ENCODE measurements around the gene RAB7B. TPM values are rescaled to one million over a fixed set of nuclear protein-coding genes. Genes with fewer than 3 reads are reported as not detected.

RAB7B gene
- total RNA-seq, 1 donor from 2014 or later = not detected

DNA sequence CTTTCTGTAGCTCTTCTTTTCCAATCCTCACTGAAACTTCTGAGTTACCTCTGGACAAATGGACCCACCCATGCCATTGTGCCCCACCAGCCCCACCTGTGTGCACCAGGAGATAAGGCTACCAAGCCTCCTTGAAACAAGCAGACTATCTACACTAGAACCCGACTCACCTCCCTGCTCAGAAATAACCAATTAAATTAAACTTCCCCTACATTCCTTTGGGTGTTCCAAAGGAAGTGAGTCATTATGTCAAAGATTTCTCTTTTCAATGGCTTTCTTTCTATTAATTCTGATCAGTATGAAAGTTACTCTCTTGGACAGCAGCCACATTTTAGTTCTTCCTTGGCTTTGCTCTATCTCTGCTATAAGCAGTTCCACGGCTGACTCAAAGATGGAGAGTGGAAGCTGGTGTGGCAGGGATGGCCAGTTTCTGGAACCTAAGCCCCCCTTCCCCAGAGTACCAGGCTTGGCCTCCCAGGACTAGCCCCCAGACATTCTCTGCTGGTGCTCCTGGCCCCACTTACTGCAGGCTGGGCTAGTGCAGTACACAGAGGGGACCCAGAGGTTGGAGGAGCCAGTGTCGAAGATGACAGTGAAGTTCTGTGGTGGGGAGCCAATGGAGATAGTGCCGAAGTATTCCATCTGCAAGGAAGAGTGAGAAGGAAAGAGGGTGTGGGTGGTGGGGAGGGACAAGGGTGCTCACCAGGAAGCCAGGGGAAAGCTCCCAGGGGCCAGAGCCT, 18.6 kb upstream of the RAB7B start:
- peaks cover 37% of the 10 kb centered on the region for H3K4me1 Mint-ChIP-seq (ENCODE audit: low read depth)
- TF ChIP-seq, protein P1, sequence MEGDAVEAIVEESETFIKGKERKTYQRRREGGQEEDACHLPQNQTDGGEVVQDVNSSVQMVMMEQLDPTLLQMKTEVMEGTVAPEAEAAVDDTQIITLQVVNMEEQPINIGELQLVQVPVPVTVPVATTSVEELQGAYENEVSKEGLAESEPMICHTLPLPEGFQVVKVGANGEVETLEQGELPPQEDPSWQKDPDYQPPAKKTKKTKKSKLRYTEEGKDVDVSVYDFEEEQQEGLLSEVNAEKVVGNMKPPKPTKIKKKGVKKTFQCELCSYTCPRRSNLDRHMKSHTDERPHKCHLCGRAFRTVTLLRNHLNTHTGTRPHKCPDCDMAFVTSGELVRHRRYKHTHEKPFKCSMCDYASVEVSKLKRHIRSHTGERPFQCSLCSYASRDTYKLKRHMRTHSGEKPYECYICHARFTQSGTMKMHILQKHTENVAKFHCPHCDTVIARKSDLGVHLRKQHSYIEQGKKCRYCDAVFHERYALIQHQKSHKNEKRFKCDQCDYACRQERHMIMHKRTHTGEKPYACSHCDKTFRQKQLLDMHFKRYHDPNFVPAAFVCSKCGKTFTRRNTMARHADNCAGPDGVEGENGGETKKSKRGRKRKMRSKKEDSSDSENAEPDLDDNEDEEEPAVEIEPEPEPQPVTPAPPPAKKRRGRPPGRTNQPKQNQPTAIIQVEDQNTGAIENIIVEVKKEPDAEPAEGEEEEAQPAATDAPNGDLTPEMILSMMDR (IDR thresholded peaks at IDR 0.05; ENCODE audit: unreplicated experiment) = no peak
- no peaks in the 10 kb centered on the region for H3K27me3 Mint-ChIP-seq
- DNase-seq (ENCODE audit: low spot score, unreplicated experiment) = no peak
- peaks cover 5% of the 10 kb centered on the region for H3K9me3 Mint-ChIP-seq (ENCODE audit: low read depth)
- no peak overlapping the region for H3K4me3 Mint-ChIP-seq (ENCODE audit: low read depth)
- peak overlapping the region; percentile 56 for H3K27ac Mint-ChIP-seq
- peaks cover 2% of the 10 kb centered on the region for H3K36me3 Mint-ChIP-seq (ENCODE audit: insufficient read depth)

DNA sequence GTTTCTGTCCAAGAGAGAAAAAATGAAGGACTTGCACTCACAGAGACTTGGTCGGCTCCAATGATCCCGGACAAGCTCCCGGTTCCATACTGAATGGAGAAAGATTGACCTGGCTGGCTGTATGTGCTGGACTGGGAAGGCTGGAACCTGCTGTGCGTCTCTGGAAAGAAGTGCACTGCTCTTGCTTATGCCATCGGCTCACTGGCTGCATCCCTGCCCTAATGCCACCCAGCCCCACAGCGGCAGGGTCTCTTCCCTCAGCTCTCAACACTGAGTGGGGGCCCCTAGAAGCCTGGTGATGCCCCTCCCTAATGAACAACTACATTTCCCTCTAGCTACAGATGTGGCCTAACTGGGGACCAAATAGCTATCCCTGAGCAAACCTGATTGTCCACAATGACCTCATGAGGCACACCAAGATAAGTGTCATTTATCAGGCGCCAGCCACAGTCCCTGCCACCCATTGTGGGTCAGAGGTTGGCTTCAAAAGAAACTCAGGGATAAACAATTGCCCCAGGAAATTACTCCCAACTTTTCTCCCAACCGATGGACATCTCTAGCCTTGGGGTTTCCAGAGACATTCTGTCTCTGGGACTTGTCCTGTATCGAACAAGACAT, 17.9 kb upstream of the RAB7B start:
- DNase-seq (ENCODE audit: low spot score, unreplicated experiment) = no peak
- TF ChIP-seq, protein P1 (IDR thresholded peaks at IDR 0.05; ENCODE audit: unreplicated experiment) = no peak
- Mint-ChIP-seq H3K36me3 (ENCODE audit: insufficient read depth) (peaks cover 2% of the 10 kb centered on the region), H3K27me3 (no peaks in the 10 kb centered on the region), H3K4me1 (ENCODE audit: low read depth) (peaks cover 37% of the 10 kb centered on the region), H3K4me3 (ENCODE audit: low read depth) (no peak overlapping the region), H3K9me3 (ENCODE audit: low read depth) (peaks cover 5% of the 10 kb centered on the region), H3K27ac (peak overlapping the region; percentile 21)

DNA sequence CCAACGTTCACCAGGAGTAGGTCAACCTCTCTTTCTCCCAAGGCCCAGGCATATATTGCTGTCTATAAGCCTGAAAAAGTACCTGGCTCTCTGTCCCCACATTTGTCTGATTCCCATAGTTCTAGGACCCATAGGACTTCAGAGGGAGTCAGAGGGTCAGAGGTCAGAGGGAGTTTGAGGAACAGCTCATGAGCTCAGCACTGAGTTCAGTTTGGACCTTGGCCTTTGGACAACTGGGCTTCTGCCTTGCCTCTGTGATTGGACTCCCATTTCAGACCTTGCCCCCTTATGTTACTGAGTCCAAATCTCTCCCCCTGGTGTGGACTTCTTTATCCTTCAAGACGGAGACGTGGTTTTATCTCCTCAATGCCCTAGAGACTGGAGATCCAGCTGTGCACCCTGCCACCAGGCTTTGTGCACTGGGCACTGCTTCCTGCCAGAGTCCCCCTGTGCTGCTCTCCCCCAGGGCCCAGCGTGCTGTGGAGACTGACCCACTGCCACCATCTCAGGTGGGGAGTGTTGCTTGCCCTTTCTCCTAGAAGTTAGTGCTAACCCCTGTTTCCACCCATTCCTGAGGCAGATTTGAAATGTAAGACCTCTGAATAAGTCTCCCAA, 17.3 kb upstream of the RAB7B start:
- Mint-ChIP-seq H3K4me1 (ENCODE audit: low read depth) (peaks cover 35% of the 10 kb centered on the region), H3K27ac (no peak overlapping the region), H3K27me3 (no peaks in the 10 kb centered on the region), H3K9me3 (ENCODE audit: low read depth) (peaks cover 5% of the 10 kb centered on the region), H3K36me3 (ENCODE audit: insufficient read depth) (peaks cover 2% of the 10 kb centered on the region), H3K4me3 (ENCODE audit: low read depth) (no peak overlapping the region)
- DNase-seq (ENCODE audit: low spot score, unreplicated experiment) = no peak
- TF ChIP-seq, protein P1 (IDR thresholded peaks at IDR 0.05; ENCODE audit: unreplicated experiment) = no peak

DNA sequence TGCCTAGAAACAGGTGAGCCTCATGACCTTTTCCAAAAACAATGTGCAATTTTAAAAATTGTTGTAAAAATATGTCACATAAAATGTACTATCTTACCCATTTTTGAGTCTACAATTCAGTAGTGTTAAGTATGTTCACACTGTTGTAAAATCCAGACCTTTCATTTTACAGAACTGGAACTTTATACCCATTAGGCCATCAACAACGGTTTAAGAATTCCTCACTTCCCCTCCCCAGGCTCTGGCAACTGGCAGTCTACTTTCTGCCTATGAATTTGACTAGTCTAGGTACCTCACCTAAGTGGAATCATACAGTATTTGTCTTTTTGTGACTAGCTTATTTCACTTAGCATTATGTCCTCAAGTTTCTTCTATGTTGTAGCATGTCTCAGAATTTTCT, 11.9 kb upstream of the RAB7B start:
- H3K27me3 Mint-ChIP-seq = peaks cover 9% of the 10 kb centered on the region
- TF ChIP-seq, protein P1 (IDR thresholded peaks at IDR 0.05; ENCODE audit: unreplicated experiment) = no peak
- H3K27ac Mint-ChIP-seq = no peak overlapping the region
- H3K36me3 Mint-ChIP-seq (ENCODE audit: insufficient read depth) = peaks cover 2% of the 10 kb centered on the region
- peaks cover 3% of the 10 kb centered on the region for H3K4me1 Mint-ChIP-seq (ENCODE audit: low read depth)
- H3K4me3 Mint-ChIP-seq (ENCODE audit: low read depth) = no peak overlapping the region
- no peak for DNase-seq (ENCODE audit: low spot score, unreplicated experiment)
- H3K9me3 Mint-ChIP-seq (ENCODE audit: low read depth) = peaks cover 5% of the 10 kb centered on the region

DNA sequence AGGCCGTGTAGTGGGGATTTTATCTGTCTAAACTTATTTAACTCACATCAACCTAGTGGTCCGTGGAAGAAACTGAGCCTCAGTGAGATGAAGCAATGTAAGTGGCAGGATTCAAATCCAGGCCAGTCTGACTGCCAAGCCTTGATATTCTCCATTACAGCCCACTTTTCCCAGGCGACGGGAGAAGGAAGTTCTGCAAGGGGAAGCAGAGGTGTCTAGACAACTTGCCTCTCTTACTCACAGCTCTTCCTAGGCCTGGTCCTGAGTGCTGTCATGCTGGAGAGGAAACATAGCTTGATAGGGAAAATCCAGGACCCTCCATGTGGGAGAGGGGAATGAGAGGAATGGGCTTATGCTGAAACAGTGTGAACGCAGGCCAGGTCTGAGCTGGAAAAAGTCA, 11.4 kb upstream of the RAB7B start:
- TF ChIP-seq, protein P1 (IDR thresholded peaks at IDR 0.05; ENCODE audit: unreplicated experiment) = no peak
- DNase-seq (ENCODE audit: low spot score, unreplicated experiment) = no peak
- Mint-ChIP-seq H3K4me3 (ENCODE audit: low read depth) (no peak overlapping the region), H3K36me3 (ENCODE audit: insufficient read depth) (peaks cover 2% of the 10 kb centered on the region), H3K27ac (no peak overlapping the region), H3K27me3 (peaks cover 9% of the 10 kb centered on the region), H3K9me3 (ENCODE audit: low read depth) (peaks cover 5% of the 10 kb centered on the region), H3K4me1 (ENCODE audit: low read depth) (peaks cover 3% of the 10 kb centered on the region)

Data from progenitor cell of endocrine pancreas (in vitro differentiated cells).